Uterine smooth muscle cell (primary cell): Measurements from ENCODE around the gene TBX15. TPM values are rescaled to one million over a fixed set of nuclear protein-coding genes. Genes with fewer than 3 reads are reported as not detected.

ENCODE experiments used
- total RNA-seq: library from RNA; depleted of rRNA; stranded (reverse); fragments of >200 nt; gene quantifications from 2 replicates; pipeline ENCODE4 v1.2.3, GENCODE V29; 2014

The TBX15 gene
- total RNA-seq, result not detected in 2 replicates

DNA sequence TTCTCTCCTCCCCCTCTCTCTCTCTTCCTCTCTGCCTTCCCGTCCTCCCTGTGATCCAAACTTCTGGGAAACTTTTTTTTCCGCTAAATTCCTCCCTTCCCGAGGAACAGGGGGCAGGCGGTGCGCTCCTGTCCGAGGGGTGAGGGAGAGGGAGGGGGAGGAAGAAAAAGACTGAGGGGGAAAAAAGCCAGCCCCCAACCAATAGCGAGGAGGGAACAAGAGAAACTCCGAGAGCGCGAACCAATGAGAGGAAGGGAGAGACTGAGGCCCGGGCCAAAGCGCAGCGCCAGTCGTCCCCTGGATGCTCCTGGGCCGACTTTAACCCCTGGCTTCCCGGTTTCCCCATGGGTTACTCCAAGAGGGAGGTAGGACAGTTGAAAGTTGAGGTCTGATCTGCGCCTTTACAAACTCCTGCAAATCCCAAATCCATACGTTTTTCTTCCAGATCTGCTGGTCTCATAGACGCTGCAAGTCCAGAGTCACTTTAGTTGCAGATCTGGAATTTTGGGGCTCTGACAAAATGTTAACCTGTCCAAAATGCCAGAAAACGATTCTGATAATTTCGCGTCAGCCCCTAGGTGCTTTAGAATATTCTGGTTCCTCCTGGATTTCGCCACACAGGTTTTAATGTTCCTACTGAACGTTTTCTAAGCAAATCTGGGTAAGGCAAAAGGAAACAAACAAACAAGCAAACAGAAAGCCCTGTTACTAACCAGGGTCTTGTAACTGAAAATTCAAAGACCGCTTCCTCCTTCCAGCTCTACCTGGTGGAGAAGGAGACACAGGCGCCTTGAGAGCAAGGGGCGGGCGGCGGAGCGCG lies at the start of gene TBX15:
TBX15 (minus strand) TSS at position 158 of the 820 bp plus-strand sequence. CDS start 548 bp downstream, outside the sequence.

Other genes starting within 250 kb of the TBX15 start
- gene WARS2, start 152.3 kb upstream of the TBX15 start, total RNA-seq, result 17.3 and 18.2 TPM in 2 replicates